ENCODE measurements around the gene STARD5.

DNA sequence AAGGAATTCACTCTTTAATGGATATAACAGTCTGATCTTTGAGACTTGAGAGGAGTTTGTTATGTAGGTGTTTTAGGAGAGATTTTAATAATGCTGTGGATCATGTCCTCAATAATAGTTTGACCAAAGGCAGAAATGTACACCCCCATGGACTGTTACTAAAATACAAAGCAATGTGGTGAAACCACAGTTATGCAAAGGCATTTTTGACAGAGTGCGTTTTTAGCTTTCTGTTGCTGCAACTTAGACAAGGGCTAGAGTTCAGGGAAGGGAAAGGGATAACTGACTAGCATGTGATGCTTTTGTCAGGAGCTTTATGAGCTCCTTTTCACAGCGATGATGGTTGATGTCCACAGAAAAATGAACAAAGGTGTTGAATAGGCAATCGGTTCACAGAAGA lies 3.6 kb upstream of the STARD5 start:
- TF ChIP-seq, protein P1, sequence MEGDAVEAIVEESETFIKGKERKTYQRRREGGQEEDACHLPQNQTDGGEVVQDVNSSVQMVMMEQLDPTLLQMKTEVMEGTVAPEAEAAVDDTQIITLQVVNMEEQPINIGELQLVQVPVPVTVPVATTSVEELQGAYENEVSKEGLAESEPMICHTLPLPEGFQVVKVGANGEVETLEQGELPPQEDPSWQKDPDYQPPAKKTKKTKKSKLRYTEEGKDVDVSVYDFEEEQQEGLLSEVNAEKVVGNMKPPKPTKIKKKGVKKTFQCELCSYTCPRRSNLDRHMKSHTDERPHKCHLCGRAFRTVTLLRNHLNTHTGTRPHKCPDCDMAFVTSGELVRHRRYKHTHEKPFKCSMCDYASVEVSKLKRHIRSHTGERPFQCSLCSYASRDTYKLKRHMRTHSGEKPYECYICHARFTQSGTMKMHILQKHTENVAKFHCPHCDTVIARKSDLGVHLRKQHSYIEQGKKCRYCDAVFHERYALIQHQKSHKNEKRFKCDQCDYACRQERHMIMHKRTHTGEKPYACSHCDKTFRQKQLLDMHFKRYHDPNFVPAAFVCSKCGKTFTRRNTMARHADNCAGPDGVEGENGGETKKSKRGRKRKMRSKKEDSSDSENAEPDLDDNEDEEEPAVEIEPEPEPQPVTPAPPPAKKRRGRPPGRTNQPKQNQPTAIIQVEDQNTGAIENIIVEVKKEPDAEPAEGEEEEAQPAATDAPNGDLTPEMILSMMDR (IDR thresholded peaks at IDR 0.05; ENCODE audit: insufficient read depth, low read depth, low read length), result no peak
- TF ChIP-seq EZH2 (IDR thresholded peaks at IDR 0.05; ENCODE audit: insufficient read depth, low read length), result no peak

All from astrocyte (in vitro differentiated cells and primary cell).